Measurements from ENCODE around the gene SULT1A3.
"Not testable (repeated sequence)": the region's sequence is repeated elsewhere in the genome, so short reads cannot be mapped to it uniquely, and the experiment has no call there.

Gene SULT1A3

DNA sequence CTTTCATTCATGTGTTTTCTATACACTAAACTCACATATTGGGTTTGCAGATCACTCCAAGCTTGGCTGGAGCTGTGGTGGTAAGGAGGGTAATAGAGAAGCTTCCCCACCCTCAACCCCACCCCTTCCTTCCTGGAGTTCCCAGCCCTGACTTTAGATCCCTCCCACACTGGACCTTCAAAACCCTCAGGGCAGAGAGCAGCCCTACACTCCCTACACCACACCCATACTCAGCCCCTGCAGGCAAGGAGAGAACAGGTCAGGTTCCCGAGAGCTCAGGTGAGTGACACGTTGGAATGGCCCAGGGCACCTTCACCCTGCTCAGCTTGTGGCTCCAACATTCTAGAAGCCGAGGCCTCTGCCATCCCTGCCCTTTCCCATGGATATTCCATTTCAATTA, at the start of gene SULT1A3:
SULT1A3 (plus strand) TSS at position 207 of the 400 bp plus-strand sequence. CDS start 1,474 bp downstream, outside the sequence.
- not testable (repeated sequence) for DNase-seq (ENCODE audit: low spot score)

DNA sequence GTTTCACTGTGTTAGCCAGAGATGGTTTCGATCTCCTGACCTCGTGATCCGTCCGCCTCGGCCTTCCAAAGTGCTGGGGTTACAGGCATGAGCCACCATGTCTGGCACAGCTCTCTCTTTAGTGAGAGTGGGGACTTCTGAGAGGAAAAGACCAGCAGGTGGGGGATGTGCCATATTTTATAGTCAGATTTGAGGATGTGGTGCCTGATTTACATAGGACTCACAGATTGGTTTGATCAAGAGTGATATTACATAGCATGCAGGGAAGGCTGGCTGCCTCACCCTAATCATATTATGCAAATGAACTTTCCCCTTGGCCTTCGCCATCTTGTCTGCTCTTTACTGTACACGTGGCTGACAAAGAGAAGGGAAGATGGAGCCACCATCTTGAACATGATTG, 48.0 kb upstream of the SULT1A3 start:
- DNase-seq (ENCODE audit: low spot score) = no peak

DNA sequence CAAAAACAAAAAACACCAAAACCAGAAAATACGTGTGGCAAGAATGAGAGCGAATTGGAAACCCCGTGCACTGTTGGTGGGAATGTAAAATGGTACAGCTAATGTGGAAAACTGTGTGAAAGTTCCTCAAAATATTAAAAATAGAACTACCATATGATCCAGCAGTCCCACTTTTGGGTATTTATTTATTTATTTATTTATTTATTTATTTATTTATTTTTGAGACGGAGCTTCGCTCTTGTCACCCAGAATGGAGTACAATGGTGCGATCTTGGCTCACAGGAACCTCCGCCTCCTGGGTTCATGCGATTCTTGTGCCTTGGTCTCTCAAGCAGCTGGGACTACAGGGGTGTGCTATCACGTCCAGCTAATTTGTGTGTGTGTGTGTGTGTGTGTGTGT, 46.5 kb upstream of the SULT1A3 start:
- DNase-seq (ENCODE audit: low spot score) = no peak

DNA sequence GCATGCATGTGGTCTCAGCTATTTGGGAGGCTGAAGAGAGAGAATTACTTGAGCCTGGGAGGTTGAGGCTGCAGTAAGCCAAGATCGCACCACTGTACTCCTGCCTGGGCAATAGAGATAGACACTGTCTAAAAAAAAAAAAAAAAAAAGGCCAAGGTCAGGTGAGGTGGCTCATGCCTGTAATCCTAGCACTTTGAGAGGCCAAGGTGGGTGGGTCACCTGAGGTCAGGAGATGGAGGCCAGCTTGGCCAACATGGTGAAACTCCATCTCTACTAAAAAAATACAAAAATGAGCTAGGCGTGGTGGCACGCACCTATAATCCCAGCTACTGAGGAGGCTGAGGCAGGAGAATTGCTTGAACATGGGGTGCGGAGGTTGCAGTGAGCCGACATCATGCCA, 43.9 kb upstream of the SULT1A3 start:
- no peak for DNase-seq (ENCODE audit: low spot score)

DNA sequence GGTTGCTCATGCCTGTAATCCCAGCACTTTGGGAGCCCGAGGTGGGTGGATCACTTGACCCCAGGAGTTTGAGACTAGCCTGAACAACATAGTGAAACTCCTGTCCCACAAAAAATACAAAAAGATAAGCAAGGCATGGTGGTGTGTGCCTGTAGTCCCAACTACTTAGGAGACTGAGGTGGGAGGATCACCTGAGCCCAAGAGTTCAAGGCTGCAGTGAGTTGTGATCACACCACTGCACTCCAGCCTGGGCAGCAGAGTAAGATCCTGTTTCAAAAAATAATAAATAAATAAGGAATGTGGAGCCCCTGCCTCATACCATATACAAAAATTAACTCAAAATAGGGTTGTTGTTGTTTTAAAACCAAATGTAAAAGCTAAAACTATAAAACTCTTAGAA, 41.8 kb upstream of the SULT1A3 start:
- no peak for DNase-seq (ENCODE audit: low spot score)

DNA sequence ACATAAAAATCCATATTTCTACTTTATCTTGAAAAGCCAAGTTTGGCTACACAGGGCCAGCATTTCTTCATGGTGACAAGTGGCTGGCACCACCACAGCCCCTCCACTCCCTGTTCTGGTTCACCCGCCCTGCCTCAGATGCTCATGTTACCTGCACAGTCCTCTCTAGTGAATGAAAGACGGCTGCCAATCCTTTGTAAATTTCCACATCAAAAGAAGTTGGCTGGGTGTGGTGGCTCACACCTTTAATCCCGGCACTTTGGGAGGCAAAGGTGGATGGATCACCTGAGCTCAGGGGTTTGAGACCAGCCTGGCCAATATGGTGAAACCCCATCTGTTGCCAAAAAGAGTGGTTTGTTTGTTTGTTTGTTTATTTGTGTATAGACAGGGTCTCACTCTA, 35.5 kb upstream of the SULT1A3 start:
- no peak for DNase-seq (ENCODE audit: low spot score)

DNA sequence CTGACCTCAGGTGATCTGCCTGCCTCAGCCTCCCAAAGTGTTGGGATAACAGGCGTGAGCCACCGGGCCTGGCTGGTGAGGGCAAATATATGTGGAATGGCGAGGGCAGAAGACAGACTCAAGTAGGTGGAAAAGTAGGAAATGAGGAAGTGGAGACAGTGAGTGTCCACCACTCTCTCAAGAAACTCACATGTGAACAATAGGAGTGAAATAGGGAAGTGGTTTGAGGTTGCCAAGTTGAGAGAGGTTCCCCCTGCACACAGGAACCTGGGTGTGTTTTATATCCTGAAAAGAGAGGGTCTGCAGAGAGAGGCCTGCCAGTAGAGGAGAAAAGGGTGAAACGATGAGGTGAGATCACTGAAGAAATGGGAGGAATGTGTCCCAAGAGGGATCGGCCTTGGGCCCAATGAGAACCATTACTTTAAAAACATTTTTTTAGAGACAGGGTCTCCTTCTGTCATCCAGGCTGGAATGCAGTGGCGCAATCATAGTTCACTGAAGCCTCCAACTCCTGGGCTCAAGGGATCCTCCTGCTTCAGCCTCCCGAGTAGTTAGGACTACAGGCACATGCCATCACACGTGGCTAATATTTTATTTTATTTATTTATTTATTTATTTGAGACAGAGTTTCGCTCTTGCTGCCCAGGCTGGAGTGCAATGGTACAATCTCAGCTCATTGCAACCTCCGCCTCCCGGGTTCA, 32.7 kb upstream of the SULT1A3 start:
- DNase-seq (ENCODE audit: low spot score) = peak; percentile 50

DNA sequence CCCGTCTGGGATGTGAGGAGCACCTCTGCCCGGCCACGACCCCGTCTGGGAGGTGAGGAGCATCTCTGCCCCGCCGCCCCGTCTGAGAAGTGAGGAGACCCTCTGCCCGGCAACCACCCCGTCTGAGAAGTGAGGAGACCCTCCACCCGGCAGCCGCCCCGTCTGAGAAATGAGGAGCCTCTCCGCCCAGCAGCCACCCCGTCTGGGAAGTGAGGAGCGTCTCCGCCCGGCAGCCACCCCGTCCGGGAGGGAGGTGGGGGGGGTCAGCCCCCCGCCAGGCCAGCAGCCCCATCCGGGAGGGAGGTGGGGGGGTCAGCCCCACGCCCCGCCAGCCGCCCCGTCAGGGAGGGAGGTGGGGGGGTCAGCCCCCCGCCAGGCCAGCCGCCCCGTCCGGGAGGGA, 30.3 kb upstream of the SULT1A3 start:
- DNase-seq (ENCODE audit: low spot score) = not testable (repeated sequence)

DNA sequence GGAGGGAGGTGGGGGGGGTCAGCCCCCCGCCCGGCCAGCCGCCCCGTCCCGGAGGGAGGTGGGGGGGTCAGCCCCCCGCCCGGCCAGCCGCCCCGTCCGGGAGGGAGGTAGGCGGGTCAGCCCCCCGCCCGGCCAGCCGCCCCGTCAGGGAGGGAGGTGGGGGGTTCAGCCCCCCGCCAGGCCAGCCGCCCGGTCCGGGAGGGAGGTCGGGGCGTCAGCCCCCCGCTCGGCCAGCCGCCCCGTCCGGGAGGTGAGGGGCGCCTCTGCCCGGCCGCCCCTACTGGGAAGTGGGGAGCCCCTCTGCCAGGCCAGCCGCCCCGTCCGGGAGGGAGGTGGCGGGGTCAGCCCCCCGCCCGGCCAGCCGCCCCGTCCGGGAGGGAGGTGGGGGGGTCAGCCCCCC, 29.6 kb upstream of the SULT1A3 start:
- DNase-seq (ENCODE audit: low spot score) = not testable (repeated sequence)

DNA sequence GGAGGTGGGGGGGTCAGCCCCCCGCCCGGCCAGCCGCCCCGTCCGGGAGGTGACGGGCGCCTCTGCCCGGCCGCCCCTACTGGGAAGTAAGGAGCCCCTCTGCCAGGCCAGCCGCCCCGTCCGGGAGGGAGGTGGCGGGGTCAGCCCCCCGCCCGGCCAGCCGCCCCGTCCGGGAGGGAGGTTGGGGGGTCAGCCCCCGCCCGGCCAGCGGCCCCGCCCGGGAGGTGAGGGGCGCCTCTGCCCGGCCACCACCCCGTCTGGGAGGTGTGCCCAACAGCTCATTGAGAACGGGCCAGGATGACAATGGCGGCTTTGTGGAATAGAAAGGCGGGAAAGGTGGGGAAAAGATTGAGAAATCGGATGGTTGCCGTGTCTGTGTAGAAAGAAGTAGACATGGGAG, 28.9 kb upstream of the SULT1A3 start:
- DNase-seq (ENCODE audit: low spot score) = not testable (repeated sequence)

DNA sequence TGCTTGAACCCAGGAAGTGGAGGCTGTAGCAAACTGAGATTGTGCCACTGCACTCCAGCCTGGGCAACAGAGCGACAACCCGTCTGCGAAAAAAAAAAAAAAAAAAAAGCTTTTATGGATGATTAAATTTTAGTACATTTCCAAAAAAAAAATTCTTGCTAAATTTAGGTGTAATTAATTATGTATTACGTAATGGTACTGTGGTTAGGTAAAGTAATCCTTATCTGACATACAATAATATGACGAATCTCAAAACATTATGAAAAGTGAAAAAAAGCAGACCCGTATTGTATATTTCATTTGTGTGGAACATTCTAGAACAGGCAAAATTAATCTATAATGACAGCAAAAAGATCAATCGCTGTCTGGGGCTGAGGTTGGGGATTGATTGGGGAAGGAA, 26.0 kb upstream of the SULT1A3 start:
- no peak for DNase-seq (ENCODE audit: low spot score)

DNA sequence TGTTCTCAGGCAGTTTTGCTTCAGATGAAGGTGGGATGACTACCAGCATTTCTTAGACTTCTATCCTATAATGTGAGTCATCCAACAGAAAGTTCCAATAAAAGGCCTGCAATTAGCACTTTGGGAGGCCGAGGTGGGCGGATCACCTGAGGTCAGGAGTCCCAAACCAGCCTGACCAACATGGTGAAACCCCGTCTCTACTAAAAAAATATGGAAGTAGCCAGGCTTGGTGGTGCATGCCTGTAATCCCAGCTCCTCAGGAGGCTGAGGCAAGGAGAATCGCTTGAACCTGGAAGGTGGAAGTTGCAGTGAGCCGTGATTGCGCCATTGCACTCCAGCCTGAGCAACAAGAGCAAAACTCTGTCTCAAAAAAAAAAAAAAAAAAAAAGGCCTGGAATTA, 22.2 kb upstream of the SULT1A3 start:
- DNase-seq (ENCODE audit: low spot score) = not testable (repeated sequence)

DNA sequence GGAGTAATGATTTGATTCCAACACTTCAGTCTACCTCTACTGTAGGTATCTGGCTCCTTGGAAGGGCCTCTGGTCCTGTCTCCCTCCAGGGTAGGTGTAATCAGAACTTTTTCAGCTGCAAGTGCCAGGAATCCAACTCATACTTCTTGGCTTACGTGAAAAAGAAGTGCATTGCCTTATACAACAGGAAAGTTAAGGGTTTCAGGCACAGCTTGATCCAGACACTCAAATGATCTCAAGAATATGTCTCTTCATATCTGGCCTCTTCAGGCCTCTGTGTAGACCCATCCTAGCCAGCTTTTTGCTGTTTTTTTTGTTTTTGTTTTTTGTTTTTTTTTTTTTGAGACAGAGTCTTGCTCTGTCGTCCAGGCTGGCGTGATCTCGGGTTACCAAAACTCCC, 19.9 kb upstream of the SULT1A3 start:
- DNase-seq (ENCODE audit: low spot score) = no peak

DNA sequence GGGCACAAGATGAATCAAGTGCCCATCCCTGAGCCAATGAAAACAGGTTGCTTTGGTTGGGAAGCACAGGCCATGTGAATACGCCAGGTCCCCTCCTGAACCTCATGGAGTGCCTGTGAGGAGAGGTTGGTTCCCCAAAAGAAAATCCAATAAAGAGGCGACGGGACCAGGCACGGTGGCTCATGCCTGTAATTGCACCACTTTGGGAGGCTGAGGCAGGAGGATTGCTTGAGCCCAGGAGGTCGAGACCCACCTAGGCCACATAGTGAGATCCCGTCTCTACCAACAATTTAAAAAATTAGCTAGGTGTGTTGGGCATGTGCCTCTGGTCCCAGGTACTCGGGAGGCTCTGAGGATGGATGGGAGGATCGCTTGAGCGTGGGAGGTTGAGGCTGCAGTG, 19.1 kb upstream of the SULT1A3 start:
- no peak for DNase-seq (ENCODE audit: low spot score)

DNA sequence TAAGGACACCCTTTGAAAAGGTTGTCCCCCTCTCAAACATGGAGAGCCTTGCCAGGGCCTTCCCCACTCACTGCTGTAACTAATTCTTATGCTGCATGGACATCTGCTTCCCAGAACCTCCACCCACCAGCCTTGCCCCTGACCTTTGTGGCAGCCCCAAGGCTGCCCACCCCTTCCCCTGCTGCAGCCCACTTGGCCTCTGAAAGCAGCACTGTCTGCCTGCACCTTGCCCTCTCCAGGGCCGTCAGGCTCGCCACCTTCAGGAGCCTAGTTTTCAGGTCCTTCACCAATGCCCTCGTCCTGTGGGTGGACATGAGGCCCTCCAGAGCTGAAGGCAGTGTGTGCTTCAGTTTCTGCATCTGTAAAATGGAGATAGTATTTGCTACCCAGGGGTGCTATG, 18.3 kb upstream of the SULT1A3 start:
- DNase-seq (ENCODE audit: low spot score) = no peak

DNA sequence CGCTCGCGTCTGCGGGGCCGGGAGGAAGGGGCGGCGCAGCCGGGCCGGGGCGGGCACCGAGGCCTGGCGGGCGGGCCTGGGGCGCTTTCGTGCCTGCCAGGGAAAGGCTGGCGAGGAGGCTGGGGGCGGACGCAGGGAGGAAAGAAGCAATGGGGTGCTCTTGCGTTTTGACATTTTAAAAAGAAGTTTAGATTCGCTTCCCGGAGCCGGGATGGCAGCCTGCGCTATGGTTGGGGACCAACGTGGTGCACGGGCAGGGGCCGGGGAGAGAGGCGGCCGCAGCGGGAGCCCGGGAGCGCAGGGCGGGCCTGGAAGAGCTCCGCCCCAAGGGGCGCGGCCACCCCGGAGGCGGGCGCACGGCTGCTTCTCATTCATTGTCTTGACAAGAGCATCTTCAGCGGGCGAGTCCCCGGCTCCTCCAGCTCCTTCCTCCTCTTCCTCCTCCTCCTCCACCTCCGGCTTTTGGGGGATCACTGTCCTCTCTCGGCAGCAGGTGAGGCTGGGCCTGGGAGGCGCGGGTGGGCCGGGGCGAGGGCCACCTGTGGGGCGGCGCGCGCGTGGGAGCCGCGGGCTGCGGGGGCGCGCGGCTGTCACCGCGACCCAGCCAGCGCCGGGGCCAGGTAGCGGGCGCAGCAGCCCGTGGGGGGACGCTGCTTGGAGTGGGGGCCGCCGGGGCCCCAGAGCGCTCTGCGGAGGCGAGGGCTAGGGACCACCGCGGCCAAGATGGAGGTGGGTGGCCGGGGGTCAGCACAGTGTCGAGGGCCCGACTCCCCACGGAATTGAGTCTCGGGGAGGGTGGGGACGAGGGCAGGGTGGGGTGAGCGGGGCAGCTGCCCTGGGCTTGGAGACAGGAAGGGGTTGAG, 15.6 kb upstream of the SULT1A3 start, which contains the start of gene CORO1A:
CORO1A (plus strand) TSS at position 370 of the 863 bp plus-strand sequence. CDS start 1,608 bp downstream, outside the sequence.
- peak; percentile 87 for DNase-seq (ENCODE audit: low spot score)

DNA sequence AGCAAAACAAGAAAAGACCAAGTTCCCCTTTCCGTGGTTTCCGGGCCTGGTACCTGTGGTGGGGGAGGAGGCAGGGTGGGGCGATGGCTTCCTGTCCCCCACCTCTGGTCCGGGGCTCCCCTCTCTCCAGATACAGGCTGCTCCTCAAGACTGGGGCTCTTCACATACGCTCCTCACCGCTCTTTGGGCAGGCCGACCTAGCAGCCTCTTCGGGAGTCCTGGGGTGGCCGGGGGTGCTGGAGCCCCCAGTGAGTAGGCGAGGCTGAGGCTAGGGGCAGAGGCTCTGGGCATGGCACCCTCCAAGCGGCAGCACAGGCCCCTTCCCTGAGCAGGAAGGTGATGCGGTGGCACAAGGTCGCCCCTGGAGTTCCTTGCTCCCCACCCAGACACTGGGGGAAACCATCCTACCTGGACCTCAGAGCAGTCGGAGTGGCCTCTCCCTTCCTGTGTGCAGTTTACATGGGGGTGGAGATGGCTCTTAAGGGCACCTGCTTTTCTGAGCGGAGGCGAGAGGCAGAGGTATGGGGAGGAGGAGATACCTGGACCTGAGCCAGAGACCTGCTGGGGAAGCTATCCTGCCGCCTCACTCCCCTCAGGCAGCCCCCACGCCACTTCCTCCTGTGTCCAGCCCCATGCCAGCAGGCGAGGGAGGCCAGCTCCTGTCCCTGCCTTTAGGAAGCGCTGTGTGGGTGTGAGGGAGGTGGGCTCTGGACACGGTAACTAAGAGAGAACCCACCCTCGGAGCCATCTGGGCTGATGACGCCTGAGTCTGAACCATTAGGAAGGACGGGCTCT, 14.8 kb upstream of the SULT1A3 start:
- peak; percentile 82 for DNase-seq (ENCODE audit: low spot score)

DNA sequence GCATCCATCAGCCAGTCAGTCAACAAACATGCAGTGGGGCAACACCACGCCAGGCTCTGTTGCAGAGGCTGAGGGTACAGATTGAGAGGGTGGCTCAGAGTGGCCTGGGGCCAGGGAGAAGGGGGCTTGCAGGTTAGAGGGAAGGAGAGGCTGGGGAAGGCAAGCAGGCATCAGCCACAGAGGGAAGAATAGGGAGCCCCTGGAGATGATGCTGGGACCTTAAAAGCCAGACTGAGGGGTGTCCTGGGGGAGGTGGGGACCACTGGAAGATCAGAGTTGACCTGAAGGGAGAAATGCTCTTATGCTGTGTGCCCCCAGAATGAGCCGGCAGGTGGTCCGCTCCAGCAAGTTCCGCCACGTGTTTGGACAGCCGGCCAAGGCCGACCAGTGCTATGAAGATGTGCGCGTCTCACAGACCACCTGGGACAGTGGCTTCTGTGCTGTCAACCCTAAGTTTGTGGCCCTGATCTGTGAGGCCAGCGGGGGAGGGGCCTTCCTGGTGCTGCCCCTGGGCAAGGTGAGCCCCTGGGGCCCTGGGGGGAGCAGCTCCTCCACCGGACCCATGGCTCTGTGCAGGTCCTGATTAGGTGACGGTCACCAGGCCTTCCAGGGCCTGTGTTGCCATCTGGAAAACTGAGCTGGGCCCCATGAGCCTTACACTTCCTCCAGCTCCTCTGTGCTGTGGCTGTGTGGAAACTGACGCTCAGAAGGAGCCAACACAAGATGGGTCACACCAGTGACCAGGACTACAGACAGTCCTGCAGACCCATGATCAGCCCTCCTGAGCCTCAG, 14.0 kb upstream of the SULT1A3 start:
- DNase-seq (ENCODE audit: low spot score) = peak; percentile 48

DNA sequence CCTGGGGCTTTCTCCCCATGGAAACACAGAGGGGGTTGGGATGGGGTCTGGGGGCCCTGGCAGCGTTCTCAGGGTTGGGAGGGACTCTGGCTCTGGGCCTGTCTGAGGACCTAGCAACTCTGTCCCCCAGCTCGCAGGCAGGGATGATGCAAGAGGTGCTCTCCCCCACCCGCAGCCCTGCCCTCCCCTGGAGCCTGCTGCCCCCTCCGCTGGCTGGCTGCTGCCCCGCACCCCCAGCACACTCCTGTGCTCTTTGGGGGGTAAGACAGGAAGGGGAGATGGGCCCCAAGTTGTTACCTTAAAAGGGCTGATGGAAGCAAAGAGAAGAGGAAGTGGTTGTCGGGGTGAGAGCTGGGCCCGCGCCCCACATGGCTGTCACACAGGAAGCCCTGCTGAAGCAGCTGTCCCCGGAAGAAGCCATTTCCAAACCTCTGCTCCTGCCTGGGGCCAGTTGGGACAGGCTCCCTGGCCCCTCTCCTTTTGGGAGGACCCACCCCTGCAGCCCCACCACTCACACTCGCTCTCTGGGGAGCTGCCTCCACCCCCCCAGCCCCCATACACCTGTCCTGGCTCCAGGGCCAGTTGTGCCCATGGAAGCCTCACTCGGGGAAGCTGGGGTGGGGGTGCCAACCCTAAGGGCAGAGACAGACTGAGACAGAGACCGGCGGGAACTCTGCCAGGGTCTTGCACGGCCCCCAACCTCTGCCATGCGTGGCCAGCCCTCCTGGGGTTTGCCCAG, 13.2 kb upstream of the SULT1A3 start:
- DNase-seq (ENCODE audit: low spot score) = peak; percentile 86

DNA sequence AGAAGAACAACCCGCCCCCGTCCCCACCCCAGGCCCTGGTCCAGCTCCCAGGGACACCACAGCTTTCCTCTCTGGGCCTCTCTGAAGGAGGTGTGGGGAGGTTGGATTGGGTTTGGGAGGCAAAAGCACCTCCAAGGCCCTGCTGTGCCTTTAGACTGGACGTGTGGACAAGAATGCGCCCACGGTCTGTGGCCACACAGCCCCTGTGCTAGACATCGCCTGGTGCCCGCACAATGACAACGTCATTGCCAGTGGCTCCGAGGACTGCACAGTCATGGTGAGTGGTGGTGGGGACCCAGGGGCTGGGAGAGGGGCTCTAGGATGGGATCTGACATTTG, 12.6 kb upstream of the SULT1A3 start:
- DNase-seq (ENCODE audit: low spot score) = no peak
